Measurements from ENCODE around the gene YTHDC1.
"Not testable (repeated sequence)": the region's sequence is repeated elsewhere in the genome, so short reads cannot be mapped to it uniquely, and the experiment has no call there.

Gene YTHDC1

GRCh38 chr4:68287704-68288392 is 62.0 kb downstream of the YTHDC1 start:
- no peak for DNase-seq

DNA sequence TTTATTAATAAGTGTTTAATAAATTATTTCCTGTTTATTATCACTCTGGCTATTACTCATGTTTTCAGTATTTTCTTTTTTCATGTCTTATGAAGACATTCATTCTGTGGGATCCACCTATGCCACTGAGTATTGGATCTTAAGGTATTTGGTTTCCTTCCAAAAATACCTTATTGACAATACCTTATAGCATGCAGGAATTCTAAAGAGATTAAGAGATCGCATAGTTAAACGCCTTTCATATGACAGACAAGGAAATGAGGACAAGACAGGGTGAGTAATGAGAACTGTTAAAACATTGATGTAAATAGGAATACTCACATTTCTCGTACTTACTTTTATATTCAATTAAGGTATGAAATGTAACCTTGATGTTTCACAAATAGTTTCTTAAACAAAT is 66.2 kb downstream of the YTHDC1 start:
- no peak for DNase-seq

DNA sequence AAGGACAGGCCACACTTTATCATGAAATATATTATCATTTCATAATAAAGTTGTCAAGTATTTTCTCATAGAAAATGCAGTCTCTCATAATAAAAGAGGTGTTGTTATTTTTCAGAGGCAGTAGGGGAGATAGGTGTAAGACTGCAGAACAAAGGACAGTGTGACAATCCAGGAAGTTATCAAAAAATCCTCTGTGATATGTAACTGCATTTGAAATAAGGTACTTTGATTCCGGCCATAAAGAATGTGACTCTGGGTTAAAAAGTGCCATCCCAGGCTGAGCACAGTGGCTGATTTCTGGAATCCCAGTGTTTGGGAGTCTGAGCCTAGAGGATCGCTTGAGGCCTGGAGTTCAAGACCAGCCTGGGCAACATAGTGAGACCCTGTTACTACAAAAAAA is 66.8 kb downstream of the YTHDC1 start:
- DNase-seq, result no peak

DNA sequence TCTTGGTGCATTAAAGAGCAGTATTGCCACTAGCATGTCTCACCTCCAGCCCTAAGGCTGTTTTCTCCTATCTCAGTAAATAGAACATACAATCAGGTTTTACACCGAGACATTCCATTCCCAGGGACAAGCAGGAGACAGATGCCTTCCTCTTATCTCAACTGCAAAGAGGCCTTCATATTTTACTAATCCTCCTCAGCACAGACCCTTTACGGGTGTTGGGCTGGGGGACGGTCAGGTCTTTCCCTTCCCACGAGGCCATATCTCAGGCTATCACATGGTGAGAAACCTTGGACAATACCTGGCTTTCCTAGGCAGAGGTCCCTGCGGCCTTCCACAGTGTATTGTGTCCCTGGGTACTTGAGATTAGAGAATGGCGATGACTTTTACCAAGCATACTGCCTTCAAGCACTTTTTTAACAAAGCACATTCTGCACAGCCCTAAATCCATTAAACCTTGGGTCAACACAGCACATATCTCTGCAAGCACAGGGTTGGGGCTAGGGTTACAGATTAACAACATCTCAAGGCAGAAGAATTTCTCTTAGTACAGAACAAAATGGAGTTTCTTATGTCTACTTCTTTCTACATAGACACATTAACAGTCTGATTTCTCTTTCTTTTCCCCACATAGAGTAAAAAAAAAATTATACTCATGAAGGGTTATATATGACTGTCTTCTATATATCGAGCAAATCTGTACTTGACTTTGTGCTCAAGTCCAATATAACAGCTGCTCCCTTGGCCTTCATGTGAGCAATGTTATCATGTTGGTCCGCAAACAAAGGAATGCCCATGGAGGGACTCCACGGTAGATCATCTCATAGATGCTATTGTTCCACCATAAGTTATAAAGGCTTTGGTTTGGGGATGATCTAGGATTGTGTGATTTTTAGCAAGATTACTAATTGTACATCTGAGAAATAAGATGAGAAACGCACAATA is 67.8 kb downstream of the YTHDC1 start:
- not testable (repeated sequence) for DNase-seq

GRCh38 chr4:68278029-68278428 is 71.9 kb downstream of the YTHDC1 start:
- DNase-seq, result no peak

GRCh38 chr4:68277627-68278026 is 72.3 kb downstream of the YTHDC1 start:
- DNase-seq, result no peak

- DNase-seq, result no peak
Measured at GRCh38 chr4:68272860-68273259, 77.0 kb downstream of the YTHDC1 start.

DNA sequence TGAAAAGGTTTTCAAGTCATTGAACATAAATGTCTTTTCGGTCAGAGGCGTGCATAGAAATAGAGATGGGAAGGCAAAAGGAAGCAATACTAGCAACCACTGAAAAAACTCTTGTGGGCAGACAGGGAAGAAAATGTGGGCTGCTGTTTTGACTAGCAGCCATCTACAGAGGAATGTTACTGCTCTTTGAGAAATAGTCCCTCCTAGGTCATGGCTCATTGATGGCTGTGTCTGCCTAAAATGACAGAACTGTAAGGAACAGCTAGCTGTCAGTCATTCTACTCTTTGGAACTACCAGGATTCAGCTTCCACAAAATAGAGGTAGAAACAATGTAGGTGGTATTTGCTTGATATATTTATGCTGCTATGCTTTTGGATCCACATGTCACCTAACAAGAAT is 77.5 kb downstream of the YTHDC1 start:
- DNase-seq, result no peak

DNA sequence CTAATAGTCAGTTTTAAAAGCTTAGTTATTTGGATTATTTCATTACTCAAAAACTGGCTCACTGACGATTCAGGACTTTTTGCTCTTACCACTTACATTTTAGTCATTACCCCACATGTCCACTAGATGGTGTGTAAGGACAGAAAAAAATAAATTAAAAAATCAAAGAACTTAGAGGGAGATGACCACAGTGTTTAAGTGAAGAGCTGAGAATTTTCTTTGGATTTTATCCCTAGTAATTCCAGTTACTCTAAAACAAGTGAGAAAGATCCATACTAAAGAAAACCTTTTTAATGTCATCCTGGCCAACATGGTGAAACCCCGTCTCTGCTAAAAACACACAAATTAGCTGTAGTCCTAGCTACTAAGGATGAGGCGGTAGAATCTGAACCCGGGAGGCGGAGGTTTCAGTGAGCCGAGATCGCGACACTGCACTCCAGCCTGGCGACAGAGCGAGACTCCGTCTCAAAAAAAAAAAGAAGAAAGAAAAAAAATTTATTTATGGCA is 78.0 kb downstream of the YTHDC1 start:
- no peak for DNase-seq

DNA sequence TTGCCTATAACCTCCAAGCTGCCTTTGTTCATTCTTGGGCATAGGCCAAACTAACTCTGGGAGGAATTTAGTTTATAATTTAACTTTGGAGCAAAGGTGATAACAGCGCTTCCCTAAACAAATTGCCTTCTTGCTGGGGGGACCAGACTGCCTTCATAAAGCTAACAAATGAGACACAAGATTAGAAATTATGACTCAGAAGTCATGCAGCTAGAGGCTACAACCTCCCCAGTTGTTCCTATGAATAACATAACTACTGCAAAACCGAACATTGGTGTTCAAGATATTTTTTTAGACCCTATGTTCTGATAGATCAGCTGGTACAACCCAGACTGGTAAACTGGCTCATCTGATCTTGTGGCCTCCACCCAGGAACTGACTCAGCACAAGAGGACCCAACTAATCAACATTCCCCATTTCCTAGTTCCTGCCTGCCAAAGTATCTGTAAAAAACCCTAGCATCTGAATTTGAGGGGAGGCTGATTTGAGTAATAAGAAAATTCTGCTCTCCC is 82.4 kb downstream of the YTHDC1 start:
- no peak for DNase-seq

- DNase-seq, result no peak
Measured at GRCh38 chr4:68264875-68265565, 84.9 kb downstream of the YTHDC1 start.
